Germinal center (tissue), 1 donor: ENCODE data around the gene SAP30BP.

Source experiments
- DNase-seq: peaks from one replicate; pipeline ENCODE4 v3.0.0; 2012; ENCODE audit warnings: mixed read lengths, low spot score

The SAP30BP gene

GRCh38 chr17:75649687-75650086 is 17.5 kb upstream of the SAP30BP start:
- no peak for DNase-seq

DNA sequence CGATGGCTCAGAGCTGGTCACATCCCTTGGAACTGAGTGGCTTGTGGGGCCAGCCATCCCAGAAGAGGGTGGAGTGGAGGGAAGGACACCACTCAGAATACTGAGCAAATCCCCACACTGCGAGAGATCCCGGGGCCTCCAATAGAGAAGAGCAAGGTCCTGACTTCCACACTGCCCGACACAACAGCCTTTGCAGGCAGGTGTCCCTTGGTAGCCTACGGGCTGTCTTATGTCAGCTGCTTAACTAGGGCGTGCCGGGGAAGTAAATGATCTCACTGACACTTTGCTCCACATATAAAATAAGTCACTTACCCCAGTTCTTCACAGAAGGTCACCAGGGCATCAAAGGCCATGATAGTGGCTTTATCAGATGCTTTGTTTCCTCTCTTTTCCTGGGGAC is 16.3 kb upstream of the SAP30BP start:
- DNase-seq = no peak

DNA sequence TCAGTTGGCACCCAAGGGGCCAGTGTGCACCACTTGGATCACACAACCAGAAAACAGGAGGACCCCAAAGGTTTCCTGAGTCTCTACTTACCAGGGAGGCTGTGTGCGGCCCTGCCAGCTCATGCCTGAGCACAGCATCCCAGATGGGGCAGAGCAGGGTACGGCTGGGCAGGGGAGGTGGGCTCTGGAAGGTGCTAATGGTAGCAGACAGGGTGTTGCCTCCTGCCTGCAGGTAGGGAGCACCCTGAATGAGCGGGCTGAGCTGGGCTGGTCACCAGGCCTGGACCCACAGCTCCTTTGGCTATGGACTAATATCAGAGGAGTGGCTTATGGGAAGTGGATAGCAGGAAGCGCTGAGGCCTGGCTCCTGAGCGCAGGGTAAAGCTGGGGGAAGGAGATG is 14.8 kb upstream of the SAP30BP start:
- no peak for DNase-seq

DNA sequence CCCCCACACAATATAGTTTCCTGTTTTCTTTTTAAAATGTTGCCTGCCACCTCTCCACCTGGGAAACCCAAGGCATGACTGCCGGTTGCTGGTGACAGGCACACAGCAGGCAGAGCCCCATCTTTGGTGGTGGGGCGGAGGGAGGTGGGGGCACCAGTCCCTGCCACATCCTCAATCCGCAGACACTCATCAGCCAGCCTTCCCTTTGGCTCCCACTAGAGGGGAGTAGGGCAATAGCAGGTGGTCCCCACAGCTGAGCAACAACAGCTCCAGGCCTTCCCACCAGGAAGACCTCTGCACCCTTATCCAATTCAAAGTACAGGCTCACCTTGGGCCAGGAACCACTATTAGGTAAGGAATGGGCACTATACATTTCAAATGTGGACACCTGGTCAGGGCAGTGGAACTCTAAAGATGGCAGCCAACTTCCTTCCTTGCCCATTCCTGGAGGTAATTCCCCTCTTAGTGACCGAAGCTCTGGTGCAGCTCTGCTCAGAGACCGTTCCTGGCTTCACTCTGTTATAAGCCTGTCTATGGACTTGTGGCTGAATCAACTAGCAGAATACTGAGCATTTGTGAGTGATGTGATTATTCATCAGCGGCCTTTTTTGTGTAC is 14.1 kb upstream of the SAP30BP start:
- peak; percentile 65 for DNase-seq

- no peak for DNase-seq
Observed at GRCh38 chr17:75654176-75654575, 13.0 kb upstream of the SAP30BP start.

DNA sequence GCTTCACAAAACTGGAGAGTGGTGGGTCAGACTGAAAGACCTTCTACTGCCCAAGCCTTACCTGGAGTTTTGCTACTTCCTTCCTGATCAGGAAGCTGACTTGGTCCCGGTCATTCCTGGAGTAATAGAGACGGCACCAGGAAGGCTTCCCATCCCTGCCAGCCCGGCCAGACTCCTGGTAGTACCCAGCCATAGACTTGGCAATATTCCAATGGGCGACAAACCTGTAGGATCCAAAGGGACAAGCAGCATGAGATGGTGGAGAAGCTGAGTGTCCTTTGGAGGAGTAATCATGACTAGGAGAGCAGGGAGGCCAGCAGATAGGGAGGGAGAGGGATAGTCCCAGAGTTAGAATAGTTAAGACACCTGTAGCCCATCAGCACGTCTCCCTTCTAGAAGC is 8.9 kb upstream of the SAP30BP start:
- DNase-seq = no peak

GRCh38 chr17:75661531-75661930 is 5.6 kb upstream of the SAP30BP start:
- no peak for DNase-seq

- DNase-seq = no peak
Observed at GRCh38 chr17:75662511-75662910, 4.6 kb upstream of the SAP30BP start.

- peak; percentile 65 for DNase-seq
Observed at GRCh38 chr17:75664099-75664549, 3.0 kb upstream of the SAP30BP start.

DNA sequence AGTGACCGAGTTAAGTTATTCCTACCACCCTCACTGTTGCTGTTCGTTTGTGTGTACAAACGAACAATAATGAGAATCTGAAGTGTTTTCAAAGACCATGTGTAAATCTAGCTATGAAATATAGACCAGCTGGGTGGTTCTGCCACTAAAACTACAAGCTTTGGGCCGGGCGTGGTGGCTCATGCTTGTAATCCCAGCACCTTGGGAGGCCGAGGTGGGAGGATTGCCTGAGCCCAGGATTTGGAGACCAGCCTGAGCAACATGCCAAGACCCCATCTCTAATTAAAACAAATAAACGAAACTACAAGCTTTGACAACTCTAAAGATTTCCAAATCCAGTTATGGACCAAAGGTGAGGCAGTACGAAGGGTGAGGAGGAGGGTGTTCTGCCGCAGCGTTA is 1.2 kb upstream of the SAP30BP start:
- DNase-seq = no peak

DNA sequence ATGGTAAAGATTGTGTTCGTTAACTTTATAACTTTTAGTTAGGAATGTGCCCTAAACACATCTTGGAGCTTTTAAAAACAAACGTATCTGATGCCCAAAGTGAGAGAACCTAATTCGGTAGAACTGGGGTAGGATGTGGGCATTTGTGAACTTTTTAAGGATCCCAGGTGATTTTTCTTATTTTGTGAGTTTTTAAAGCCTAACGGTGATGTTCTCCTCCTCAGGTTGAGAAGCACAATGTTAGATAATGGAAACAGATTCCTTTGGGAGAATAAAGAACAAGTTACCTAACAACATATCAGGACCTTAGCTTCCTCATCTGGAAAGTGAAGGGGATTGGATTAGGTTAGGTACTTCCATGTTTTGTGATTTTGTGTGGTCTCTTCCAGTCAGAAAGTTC is 687 bp downstream of the SAP30BP start:
- no peak for DNase-seq

DNA sequence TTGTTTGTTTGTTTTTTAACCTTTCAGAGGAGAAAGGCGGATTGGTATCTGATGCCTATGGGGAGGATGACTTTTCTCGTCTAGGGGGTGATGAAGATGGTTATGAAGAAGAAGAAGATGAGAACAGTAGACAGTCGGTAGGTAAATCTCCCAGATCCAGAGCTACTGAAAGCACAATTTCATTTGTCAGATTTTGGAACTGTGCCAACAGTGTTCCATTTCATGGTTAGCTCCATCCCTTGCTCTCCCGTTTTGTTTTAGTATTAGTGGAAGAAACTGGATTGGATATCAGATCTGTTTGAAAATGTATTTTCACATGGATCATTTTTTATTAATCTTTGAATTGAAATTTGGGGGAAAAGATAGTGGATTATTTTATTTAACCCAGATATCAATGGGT is 1.4 kb downstream of the SAP30BP start:
- DNase-seq = no peak

DNA sequence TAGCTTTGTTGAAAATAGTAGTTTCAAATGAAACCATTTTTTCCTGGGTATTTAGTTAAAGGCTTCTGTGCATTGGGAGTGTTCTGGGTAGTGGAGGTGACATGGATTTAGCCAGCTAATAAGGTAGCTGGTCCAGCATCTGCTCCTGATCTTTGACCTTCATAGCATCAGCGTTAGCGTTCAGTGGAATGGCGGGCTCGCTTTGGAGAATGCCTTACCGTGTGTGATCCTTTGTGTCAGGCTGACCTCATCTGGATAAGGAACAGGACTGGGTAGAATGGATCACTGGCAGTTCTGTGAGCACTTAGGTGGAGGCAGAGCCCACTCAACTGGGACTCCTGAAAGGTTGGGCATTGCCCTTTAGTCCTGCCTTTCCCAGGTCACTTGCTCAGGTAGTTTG is 3.7 kb downstream of the SAP30BP start:
- no peak for DNase-seq

- DNase-seq = no peak
Observed at GRCh38 chr17:75672011-75672410, 4.9 kb downstream of the SAP30BP start.

- DNase-seq = no peak
Observed at GRCh38 chr17:75673487-75673886, 6.3 kb downstream of the SAP30BP start.

GRCh38 chr17:75676461-75676860 is 9.3 kb downstream of the SAP30BP start:
- no peak for DNase-seq

DNA sequence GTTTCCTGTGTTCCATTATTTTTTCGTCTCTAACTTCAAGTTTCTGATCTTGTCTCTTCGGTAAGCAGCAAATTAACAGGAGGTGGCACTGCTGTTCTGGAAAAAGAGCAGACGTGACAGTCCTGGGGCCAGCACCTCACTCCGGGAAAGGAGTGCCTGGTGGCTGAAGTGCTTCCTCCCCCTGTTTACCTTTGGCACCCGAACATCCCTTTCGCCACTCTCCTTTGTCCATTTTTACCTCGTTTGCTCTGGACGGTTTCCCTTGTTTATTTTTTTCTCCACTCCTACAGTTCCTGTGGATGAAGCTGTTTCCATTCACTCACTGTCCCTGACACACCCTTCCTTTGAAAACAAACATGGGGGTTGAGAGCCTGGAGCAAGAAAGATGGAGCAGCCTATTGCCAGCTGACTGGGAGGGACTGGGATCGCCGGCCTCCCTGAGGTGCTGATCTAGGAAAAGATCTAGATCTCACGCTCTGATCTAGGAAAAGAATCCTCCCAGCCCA is 12.6 kb downstream of the SAP30BP start:
- DNase-seq = no peak

DNA sequence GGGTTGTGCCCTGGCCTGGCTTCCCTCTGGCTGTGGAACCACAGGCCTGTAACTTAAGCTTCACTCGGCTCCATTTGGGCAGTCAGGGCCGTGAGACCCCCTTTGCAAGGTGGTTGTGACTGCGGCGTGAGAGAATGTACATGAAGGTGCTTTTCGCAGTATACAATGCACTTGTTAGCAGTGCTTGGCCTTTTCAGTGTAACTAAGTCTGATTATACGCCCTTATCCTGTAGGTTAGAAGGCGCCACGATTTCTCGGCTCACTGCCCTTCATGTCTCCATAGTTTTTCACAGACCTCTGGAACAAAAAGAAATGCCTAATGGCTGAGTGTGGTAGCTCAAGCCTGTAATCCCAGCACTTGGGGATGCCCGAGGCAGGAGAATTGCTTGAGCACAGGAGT is 13.3 kb downstream of the SAP30BP start:
- no peak for DNase-seq

GRCh38 chr17:75681289-75681688 is 14.2 kb downstream of the SAP30BP start:
- no peak for DNase-seq

- no peak for DNase-seq
Observed at GRCh38 chr17:75683583-75683982, 16.4 kb downstream of the SAP30BP start.

GRCh38 chr17:75684249-75684648 is 17.1 kb downstream of the SAP30BP start:
- no peak for DNase-seq

GRCh38 chr17:75684924-75685323 is 17.8 kb downstream of the SAP30BP start:
- DNase-seq = no peak

GRCh38 chr17:75685499-75685898 is 18.4 kb downstream of the SAP30BP start:
- DNase-seq = no peak

- DNase-seq = no peak
Observed at GRCh38 chr17:75688209-75688825, 21.2 kb downstream of the SAP30BP start.
